ENCODE data around the gene DCTN2. TPM values are rescaled to one million over a fixed set of nuclear protein-coding genes. Genes with fewer than 3 reads are reported as not detected.

Gene DCTN2
- total RNA-seq, 2 experiments from 2014 or later, result 39.6 TPM

DNA sequence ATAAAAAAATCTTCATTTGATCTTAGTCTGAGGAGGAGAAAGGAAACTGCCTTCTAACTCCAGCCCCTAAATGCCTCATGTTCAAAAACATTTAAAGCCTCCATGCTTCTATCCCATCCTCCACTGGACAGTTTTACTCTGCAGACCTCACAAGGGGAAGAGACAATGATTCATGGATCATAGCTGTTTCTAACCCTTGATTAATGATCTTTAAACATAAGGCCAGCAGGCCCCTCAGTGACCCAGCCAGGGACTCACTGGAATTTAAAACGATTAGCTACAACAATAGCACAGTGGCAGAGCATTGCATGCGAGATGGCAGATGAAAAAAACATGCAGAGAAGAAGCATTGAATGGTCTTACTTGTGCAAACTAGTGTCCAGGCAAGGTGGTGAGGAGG is 6.0 kb downstream of the DCTN2 start:
- peaks cover 10% of the 10 kb centered on the region for H3K4me1 ChIP-seq (ENCODE audit: insufficient read depth, low read length)
- H3K4me3 ChIP-seq (ENCODE audit: low read length), result no peak overlapping the region
- peaks cover 23% of the 10 kb centered on the region for H3K36me3 ChIP-seq (ENCODE audit: insufficient read depth, low read length)
- ATAC-seq (ENCODE audit: poor library complexity), result no peak
- H3K9me3 ChIP-seq (ENCODE audit: control insufficient read depth in 1 of 2, insufficient read depth in 1 of 2, low read length in 2 of 2), result no peaks in the 10 kb centered on the region
- H3K27ac Mint-ChIP-seq, result no peak overlapping the region
- DNase-seq, result no peak
- H3K36me3 Mint-ChIP-seq (ENCODE audit: low read depth), result peaks cover 50% of the 10 kb centered on the region
- no peak overlapping the region for H3K4me3 Mint-ChIP-seq
- ChIA-PET POLR2A (interaction anchor here (1.5 kb wide), 1 partner anchor 14 kb away, joined by 3 read pairs; no protein-coding TSS in a partner anchor), CTCF (no interaction called here)
- peaks cover 29% of the 10 kb centered on the region for H3K4me1 Mint-ChIP-seq (ENCODE audit: low read depth)
- no peaks in the 10 kb centered on the region for H3K27me3 ChIP-seq (ENCODE audit: control insufficient read depth in 1 of 2, insufficient read depth in 2 of 2, low read length in 2 of 2)
- no peaks in the 10 kb centered on the region for H3K27me3 Mint-ChIP-seq
- intact Hi-C loops (cut with DNase I, micrococcal nuclease), result no loop called here
- TF ChIP-seq, protein P1, sequence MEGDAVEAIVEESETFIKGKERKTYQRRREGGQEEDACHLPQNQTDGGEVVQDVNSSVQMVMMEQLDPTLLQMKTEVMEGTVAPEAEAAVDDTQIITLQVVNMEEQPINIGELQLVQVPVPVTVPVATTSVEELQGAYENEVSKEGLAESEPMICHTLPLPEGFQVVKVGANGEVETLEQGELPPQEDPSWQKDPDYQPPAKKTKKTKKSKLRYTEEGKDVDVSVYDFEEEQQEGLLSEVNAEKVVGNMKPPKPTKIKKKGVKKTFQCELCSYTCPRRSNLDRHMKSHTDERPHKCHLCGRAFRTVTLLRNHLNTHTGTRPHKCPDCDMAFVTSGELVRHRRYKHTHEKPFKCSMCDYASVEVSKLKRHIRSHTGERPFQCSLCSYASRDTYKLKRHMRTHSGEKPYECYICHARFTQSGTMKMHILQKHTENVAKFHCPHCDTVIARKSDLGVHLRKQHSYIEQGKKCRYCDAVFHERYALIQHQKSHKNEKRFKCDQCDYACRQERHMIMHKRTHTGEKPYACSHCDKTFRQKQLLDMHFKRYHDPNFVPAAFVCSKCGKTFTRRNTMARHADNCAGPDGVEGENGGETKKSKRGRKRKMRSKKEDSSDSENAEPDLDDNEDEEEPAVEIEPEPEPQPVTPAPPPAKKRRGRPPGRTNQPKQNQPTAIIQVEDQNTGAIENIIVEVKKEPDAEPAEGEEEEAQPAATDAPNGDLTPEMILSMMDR (IDR thresholded peaks at IDR 0.05), result no peak
- no peak overlapping the region for H3K27ac ChIP-seq (ENCODE audit: low read depth in 1 of 2, low read length in 2 of 2)
- no peaks in the 10 kb centered on the region for H3K9me3 Mint-ChIP-seq

DNA sequence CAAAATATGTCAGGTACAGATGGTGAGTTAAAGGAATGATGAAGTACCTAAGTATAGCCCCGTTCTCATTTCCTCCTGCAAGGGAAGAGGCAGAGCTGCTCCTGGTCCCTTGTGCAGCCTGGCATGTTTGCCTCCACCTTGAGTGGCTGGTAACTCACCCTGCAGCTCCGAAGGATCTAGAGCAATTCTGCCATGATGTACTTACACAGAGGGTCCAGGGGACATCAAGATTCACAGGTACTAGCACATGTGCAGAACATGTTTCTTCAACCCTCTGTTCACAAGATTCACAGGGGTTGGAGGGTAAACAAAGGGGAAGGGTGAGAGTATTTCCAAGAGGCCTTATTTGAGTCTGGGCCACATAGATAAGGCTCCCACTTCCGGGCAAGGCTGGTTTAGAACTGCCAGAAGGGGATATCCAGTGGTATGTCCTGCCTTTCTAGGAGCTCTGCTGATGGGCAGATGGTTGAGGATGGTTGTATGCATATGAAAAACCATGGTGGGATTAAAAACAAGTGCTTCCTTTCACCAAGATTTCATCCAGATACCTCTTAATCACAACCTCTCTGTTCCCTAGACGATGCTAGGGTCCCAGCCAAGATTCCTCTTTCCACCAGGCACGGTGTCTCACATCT is 7.7 kb downstream of the DCTN2 start:
- ChIA-PET POLR2A (interaction anchor here (1.0 kb wide), 1 partner anchor 8 kb away, joined by 3 read pairs; the partner anchor contains the start of gene DCTN2), CTCF (no interaction called here)
- Mint-ChIP-seq H3K9me3 (no peaks in the 10 kb centered on the region), H3K27me3 (no peaks in the 10 kb centered on the region), H3K27ac (no peak overlapping the region), H3K36me3 (ENCODE audit: low read depth) (peaks cover 58% of the 10 kb centered on the region), H3K4me3 (no peak overlapping the region), H3K4me1 (ENCODE audit: low read depth) (peaks cover 15% of the 10 kb centered on the region)
- no peak for ATAC-seq (ENCODE audit: poor library complexity)
- Histone ChIP-seq H3K4me3 (ENCODE audit: low read length) (no peak overlapping the region), H3K36me3 (ENCODE audit: insufficient read depth, low read length) (peaks cover 36% of the 10 kb centered on the region), H3K27ac (ENCODE audit: low read depth in 1 of 2, low read length in 2 of 2) (no peak overlapping the region), H3K4me1 (ENCODE audit: insufficient read depth, low read length) (peaks cover 5% of the 10 kb centered on the region), H3K27me3 (ENCODE audit: control insufficient read depth in 1 of 2, insufficient read depth in 2 of 2, low read length in 2 of 2) (no peaks in the 10 kb centered on the region), H3K9me3 (ENCODE audit: control insufficient read depth in 1 of 2, insufficient read depth in 1 of 2, low read length in 2 of 2) (no peaks in the 10 kb centered on the region)
- intact Hi-C loops (cut with DNase I, micrococcal nuclease), result no loop called here
- TF ChIP-seq, protein P1 (IDR thresholded peaks at IDR 0.05), result no peak
- no peak for DNase-seq

DNA sequence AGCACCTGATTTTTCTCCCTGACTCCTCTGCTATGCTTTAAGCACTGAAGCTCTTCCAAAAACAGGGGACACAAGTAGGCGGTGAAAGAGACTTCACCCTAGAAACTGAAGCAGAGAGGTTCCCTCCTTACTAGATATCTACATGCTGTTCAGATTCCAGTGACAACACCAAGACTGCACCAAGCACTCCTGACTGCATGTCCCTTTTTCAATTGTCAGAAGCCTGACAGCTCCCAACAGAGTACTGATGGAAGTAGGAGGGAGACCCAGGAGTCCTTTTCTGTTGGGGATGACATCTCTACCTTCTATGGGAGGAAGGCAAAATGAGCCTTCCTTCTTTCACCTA is 10.4 kb downstream of the DCTN2 start:
- Histone ChIP-seq H3K4me1 (ENCODE audit: insufficient read depth, low read length) (no peaks in the 10 kb centered on the region), H3K27ac (ENCODE audit: low read depth in 1 of 2, low read length in 2 of 2) (no peak overlapping the region), H3K36me3 (ENCODE audit: insufficient read depth, low read length) (peaks cover 61% of the 10 kb centered on the region), H3K4me3 (ENCODE audit: low read length) (no peak overlapping the region), H3K27me3 (ENCODE audit: control insufficient read depth in 1 of 2, insufficient read depth in 2 of 2, low read length in 2 of 2) (no peaks in the 10 kb centered on the region), H3K9me3 (ENCODE audit: control insufficient read depth in 1 of 2, insufficient read depth in 1 of 2, low read length in 2 of 2) (no peaks in the 10 kb centered on the region)
- CTCF ChIA-PET, result no interaction called here
- peaks cover 6% of the 10 kb centered on the region for H3K4me1 Mint-ChIP-seq (ENCODE audit: low read depth)
- peaks cover 84% of the 10 kb centered on the region for H3K36me3 Mint-ChIP-seq (ENCODE audit: low read depth)
- ATAC-seq (ENCODE audit: poor library complexity), result no peak
- H3K27me3 Mint-ChIP-seq, result no peaks in the 10 kb centered on the region
- H3K4me3 Mint-ChIP-seq, result no peak overlapping the region
- no peak for DNase-seq
- no peaks in the 10 kb centered on the region for H3K9me3 Mint-ChIP-seq
- TF ChIP-seq, protein P1 (IDR thresholded peaks at IDR 0.05), result no peak
- POLR2A ChIA-PET, result no interaction called here
- no peak overlapping the region for H3K27ac Mint-ChIP-seq
- intact Hi-C loops (cut with DNase I, micrococcal nuclease), result no loop called here
